GM18907 (cell line): Measurements from ENCODE around the gene ZNRF4.

ENCODE experiments used
- ATAC-seq: cut with Tn5 transposase; IDR thresholded peaks from one replicate; pipeline ENCODE4 v1.9.1; 2021; ENCODE audit warnings: mild to moderate bottlenecking, moderate library complexity; ENCODE audit not compliant: unreplicated experiment

ZNRF4 gene

GRCh38 chr19:5498830-5499550 lies 43.8 kb downstream of the ZNRF4 start:
- no peak for ATAC-seq

DNA sequence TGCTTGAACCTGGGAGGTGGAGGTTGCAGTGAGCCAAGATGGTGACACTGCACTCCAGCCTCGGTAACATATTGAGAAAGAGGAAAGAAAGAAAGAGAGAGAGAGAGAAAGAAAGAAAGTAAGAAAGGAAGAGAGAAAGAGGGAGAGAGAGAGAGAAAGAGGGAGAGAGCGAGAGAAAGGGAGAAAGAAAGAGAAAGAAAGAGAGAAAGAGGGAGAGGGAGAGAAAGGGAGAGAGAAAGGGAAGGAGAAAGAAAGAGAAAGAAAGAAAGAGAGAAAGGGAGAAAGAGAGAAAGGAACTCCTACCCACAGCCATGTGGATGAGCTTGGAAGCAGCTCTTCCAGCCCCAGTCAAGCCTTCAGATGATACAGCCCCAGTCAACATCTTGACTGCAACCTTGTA lies 46.7 kb downstream of the ZNRF4 start:
- ATAC-seq, result no peak

DNA sequence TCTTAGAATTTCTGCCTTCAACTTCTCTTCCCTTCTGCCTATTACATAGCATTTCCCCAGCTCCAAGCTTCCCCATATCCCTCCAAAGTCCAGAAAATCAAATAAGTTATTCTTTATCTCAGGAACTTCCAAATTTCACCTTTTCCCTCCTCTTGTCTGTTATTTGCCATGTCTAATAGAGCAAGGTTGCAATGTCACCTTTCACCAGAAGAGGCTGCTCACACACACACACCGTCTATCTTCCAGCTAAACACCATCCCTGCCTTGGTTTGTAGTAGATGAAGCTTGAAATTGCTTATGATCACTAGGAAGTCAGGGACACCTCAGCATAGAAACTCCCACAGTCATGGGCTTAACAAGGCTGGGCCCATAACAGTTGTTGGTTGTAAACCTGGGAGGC lies 48.4 kb downstream of the ZNRF4 start:
- ATAC-seq, result no peak

DNA sequence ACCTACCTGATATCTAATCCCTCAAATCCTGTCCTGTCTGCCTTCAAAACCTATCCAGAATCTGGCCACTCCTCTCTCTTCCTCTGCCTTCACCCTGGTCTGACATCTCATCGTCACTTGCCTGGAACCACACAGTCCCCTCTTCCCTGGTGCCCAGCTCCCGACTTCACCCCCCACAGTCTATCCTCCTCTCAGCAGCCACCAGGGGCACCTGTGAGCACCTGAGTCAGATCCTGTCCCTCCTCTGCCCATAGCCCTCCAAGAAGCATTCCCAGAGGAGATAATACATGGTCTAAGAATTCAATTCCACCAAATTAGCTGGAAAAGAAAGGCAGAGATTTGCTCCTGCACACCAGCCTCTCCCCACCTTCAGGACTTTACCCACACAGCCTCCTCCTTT lies 48.9 kb downstream of the ZNRF4 start:
- no peak for ATAC-seq
